ENCODE results near the gene LGR6. TPM values are rescaled to one million over a fixed set of nuclear protein-coding genes. Genes with fewer than 3 reads are reported as not detected.

LGR6 gene
- total RNA-seq, 1 experiment from 2014 or later, result 1.0 TPM

DNA sequence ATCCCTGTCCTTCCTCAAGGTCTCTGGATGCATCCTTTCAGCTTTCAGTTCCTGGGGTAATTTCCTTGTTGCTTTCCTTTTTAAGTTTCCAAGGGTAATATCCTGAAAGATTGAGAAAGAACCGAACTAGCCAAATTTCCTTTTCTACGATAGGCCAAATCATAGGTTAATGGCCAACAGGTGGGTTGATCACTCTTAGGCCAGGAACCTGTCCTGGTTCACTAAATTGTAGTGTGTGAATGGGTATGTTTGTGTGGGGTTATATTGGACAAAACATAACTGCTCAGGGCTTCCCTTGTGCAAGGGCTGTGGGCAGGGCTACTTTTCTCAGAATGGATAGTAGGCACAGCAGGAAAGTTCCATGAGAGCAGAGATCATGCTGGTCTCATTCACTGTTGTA is 131.0 kb downstream of the LGR6 start:
- H3K27me3 ChIP-seq (ENCODE audit: insufficient read depth, low read length), result no peaks in the 10 kb centered on the region
- no peak overlapping the region for H3K18ac ChIP-seq (ENCODE audit: insufficient read length, low read depth, low read length)
- no peak overlapping the region for H2BK120ac ChIP-seq (ENCODE audit: low read depth, low read length, poor library complexity, severe bottlenecking)
- H3K79me2 ChIP-seq (ENCODE audit: insufficient read depth, low read length), result no peaks in the 10 kb centered on the region
- no peak overlapping the region for H3K9ac ChIP-seq (ENCODE audit: extremely low read depth, insufficient read length, low read length)
- no peaks in the 10 kb centered on the region for H3K79me1 ChIP-seq (ENCODE audit: insufficient read depth, low read depth, low read length, poor library complexity, severe bottlenecking)
- H4K5ac ChIP-seq (ENCODE audit: insufficient read length, low read depth, low read length), result no peak overlapping the region
- Mint-ChIP-seq H3K27ac (no peak overlapping the region), H3K27me3 (ENCODE audit: low read depth) (peaks cover 2% of the 10 kb centered on the region; the same call in 1 of the 2 replicates), H3K4me3 (no peak overlapping the region), H3K4me1 (peaks cover 6 to 11% of the 10 kb centered on the region in 2 experiments; a peak in 3 of 4 replicates), H3K36me3 (ENCODE audit: insufficient read depth in 1 of 3, low read depth in 3 of 3) (0 out of 7 replicates have a peak, but pooled peaks cover 0 to under 1% (median 0%) of the 10 kb centered on the region in 3 experiments), H3K9me3 (no peaks in the 10 kb centered on the region)
- no peak overlapping the region for H3K23ac ChIP-seq (ENCODE audit: insufficient read length, low read depth, low read length)
- TF ChIP-seq, protein P1, sequence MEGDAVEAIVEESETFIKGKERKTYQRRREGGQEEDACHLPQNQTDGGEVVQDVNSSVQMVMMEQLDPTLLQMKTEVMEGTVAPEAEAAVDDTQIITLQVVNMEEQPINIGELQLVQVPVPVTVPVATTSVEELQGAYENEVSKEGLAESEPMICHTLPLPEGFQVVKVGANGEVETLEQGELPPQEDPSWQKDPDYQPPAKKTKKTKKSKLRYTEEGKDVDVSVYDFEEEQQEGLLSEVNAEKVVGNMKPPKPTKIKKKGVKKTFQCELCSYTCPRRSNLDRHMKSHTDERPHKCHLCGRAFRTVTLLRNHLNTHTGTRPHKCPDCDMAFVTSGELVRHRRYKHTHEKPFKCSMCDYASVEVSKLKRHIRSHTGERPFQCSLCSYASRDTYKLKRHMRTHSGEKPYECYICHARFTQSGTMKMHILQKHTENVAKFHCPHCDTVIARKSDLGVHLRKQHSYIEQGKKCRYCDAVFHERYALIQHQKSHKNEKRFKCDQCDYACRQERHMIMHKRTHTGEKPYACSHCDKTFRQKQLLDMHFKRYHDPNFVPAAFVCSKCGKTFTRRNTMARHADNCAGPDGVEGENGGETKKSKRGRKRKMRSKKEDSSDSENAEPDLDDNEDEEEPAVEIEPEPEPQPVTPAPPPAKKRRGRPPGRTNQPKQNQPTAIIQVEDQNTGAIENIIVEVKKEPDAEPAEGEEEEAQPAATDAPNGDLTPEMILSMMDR (conservative IDR thresholded peaks at IDR 0.05), result no peak
- H2BK20ac ChIP-seq (ENCODE audit: low read depth, low read length, poor library complexity, severe bottlenecking), result no peak overlapping the region
- H3K9me3 ChIP-seq (ENCODE audit: control insufficient read depth, low read depth, low read length), result no peaks in the 10 kb centered on the region
- no peaks in the 10 kb centered on the region for H3K23me2 ChIP-seq (ENCODE audit: insufficient read length, low read depth, low read length, poor library complexity, severe bottlenecking)
- no peak overlapping the region for H2BK12ac ChIP-seq (ENCODE audit: insufficient read length, low read depth, low read length)
- DNase-seq, result no peak
- no peak overlapping the region for H3T11ph ChIP-seq (ENCODE audit: low read length)
- no peaks in the 10 kb centered on the region for H3K4me1 ChIP-seq (ENCODE audit: insufficient read depth, low read length)
- H3K4me2 ChIP-seq (ENCODE audit: insufficient read depth, insufficient read length, low read length), result no peak overlapping the region
- H2BK15ac ChIP-seq (ENCODE audit: low read depth, low read length), result no peak overlapping the region
- H3K4ac ChIP-seq (ENCODE audit: low read depth, low read length), result no peak overlapping the region
- H3K27ac ChIP-seq (ENCODE audit: insufficient read length, low read depth, low read length), result no peak overlapping the region
- no peak overlapping the region for H4K8ac ChIP-seq (replicated peaks; ENCODE audit: insufficient read length, low read depth, low read length)
- H2AFZ ChIP-seq (ENCODE audit: low read length), result no peak overlapping the region
- no peak overlapping the region for H4K91ac ChIP-seq (ENCODE audit: insufficient read length, low read depth, low read length)
- no peaks in the 10 kb centered on the region for H4K20me1 ChIP-seq (ENCODE audit: control insufficient read depth, insufficient read depth, insufficient read length)
- no peak overlapping the region for H2AK5ac ChIP-seq (ENCODE audit: insufficient read length, low read length)
- no peak overlapping the region for H2BK5ac ChIP-seq (ENCODE audit: insufficient read length, low read length)
- no peak overlapping the region for H3K14ac ChIP-seq (ENCODE audit: insufficient read depth, low read length)
- WGBS (ENCODE audit: extremely low coverage, insufficient read length, low lambda C conversion rate), result no CpG with 5 or more reads among the region's 2 CpGs
- no peak overlapping the region for H3K56ac ChIP-seq (ENCODE audit: insufficient read length, low read depth, low read length)

Measured in H9 (cell line).